GM10266 (cell line): ENCODE measurements around the gene SCN8A.

Source experiments
- DNase-seq: peaks from one replicate; pipeline ENCODE4 v3.0.0; 2012; ENCODE audit errors: extremely low spot score
- TF ChIP-seq, protein P1 (sequence below): IDR thresholded peaks from 2 replicates; pipeline ENCODE4 v1.5.1; 2012; ENCODE audit warnings: mild to moderate bottlenecking, low read depth; ENCODE audit not compliant: control insufficient read depth, insufficient read depth; ENCODE audit errors: missing control alignments

SCN8A gene

DNA sequence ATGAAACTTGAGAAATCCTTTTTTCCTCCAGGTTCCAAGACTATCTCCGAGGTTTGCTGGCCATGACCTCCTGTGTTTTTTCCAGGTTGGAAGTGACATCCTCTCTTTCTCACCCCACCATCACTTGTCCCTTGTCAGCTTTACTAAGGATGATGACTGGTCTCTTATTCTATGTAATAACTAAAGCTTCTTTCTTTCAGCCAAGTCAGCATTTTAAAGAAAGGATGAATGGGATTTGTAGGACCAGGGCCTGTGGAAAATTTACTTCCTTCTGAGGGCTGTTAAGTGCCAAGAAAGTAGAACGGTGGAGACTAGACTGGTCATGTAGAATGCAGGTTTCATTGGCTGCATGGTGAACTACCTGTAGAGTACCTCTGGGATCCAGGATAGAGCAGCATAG, 183.9 kb downstream of the SCN8A start:
- TF ChIP-seq, protein P1, sequence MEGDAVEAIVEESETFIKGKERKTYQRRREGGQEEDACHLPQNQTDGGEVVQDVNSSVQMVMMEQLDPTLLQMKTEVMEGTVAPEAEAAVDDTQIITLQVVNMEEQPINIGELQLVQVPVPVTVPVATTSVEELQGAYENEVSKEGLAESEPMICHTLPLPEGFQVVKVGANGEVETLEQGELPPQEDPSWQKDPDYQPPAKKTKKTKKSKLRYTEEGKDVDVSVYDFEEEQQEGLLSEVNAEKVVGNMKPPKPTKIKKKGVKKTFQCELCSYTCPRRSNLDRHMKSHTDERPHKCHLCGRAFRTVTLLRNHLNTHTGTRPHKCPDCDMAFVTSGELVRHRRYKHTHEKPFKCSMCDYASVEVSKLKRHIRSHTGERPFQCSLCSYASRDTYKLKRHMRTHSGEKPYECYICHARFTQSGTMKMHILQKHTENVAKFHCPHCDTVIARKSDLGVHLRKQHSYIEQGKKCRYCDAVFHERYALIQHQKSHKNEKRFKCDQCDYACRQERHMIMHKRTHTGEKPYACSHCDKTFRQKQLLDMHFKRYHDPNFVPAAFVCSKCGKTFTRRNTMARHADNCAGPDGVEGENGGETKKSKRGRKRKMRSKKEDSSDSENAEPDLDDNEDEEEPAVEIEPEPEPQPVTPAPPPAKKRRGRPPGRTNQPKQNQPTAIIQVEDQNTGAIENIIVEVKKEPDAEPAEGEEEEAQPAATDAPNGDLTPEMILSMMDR: no peak
- no peak for DNase-seq

DNA sequence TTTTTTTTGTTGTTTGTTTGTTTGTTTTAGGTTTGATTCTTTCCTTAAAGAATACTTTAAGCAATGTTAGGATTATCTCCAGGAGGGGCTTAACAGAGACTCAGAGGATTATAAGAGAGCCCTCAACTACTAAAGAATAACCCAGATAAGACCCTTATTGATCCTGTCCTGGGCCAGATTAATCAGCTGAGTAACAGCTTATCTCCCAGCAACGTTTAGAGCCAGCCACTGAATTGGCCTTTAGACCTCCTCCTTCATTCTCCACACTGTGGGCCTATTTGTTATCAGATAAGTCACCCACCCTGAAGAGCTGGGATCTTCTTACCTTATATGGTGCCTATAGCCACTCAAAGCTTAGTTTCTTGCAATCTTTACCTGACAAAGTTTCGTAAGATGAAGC, 186.4 kb downstream of the SCN8A start:
- TF ChIP-seq, protein P1: no peak
- DNase-seq: no peak

DNA sequence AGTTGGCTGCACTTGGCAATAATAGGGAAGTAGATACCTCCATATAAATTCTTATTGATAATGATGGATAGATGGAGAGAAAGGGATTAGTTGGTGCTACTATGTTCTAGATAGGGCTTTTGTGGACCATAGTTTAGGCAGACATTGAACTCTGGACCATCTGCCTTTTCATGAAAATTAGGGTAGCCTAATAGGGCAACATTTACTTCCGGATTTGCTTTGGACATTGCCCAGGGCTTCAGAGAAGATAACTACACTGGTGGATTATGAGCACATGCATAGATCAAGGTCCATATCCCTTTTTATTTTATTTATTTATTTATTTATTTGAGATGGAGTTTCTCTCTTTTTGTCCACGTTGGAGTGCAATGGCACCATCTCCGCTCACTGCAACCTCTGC, 186.9 kb downstream of the SCN8A start:
- no peak for DNase-seq
- TF ChIP-seq, protein P1: no peak

DNA sequence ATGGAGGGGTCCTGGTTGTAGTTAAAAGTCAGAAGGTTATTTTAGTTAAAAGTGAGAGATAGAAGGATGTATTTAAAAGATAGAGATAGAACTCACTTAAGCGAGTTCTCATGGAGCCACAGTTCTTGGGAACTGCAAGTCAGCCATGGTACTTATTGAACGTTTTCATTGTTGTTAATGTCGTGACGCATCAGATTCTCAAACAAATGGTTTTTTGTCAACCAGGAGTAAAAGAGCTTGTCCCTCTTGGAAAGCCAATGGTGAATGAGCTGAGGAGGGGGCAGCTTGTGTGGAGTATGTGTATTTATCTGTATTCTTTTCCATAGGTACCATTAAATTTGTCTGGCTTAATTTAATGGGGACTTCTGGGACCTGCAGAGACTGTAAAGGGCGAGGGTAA, 188.8 kb downstream of the SCN8A start:
- DNase-seq: no peak
- TF ChIP-seq, protein P1: no peak

DNA sequence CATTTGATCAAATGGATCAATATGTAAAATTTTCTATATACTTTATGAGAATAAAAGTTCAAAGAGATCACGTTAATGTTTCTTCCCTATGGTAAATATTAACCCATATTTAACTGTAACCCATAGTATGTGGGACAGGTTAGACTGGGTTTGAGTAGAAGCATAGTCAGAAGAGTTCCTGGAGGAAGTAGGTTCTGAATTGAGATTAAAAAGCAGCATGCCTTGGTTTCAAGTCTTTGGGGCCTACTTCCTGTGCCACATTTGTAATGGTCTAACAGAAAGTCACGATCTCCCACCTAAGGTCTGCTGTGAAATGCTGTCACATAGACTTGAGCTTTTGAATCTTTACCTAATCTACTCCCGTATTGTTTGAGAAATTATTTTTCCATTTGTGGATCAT, 193.7 kb downstream of the SCN8A start:
- TF ChIP-seq, protein P1: no peak
- DNase-seq: no peak

DNA sequence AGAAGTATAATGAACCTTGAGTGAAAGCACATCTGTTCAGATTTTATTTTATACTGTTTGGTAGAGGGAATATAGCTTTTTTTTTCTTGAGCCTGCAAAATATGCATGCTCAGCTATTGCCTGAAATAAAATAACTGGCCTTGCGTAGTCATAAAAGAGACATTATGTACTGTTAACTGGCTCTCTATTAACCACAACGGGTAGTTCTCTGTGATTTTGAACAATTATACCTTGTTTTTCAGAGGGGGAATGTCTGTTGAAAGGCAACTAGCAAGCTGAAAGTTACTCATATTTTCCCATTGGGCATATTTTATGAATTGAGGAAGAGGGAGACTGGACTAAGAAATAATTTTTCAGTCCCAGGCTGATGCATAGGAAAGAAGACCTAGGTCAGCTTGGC, 194.9 kb downstream of the SCN8A start:
- TF ChIP-seq, protein P1: no peak
- no peak for DNase-seq

DNA sequence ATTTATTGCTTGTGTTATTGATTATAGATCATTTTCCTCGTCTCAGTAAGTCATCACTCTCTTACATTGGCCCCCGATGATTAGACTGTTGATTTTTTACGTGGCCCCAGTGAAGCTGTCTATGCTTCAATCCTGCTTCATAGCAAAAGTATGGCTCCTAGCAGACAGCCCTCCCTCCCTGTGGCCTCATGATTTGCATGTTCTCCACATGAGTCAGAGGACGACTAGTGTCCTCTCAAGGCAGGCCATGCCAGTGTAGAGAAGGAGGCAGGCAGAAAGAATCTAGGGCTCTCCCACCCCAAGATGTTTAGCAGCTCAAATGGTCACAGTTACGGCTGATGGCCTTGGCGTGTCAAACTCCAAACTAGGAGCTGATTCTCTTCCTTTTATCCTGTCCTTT, 197.8 kb downstream of the SCN8A start:
- TF ChIP-seq, protein P1: no peak
- DNase-seq: no peak

DNA sequence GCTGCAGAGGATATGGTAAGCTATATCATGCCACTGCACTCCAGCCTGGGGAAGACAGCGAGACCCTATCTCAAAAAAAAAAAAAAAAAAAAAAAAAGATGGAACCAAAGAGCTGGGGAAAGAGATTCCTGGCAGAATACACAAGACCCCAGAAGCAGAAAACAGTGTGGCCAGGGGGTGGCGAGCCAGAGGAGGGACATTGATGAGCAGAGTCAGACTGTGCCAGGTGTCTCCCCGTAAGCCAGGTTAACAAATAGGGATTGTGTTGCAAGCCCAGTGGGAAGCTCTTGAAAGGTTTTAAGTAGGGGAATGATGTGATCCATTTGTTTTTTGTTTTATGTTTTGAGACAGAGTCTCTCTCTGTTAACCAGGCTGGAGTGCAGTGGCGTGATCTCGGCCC, 201.4 kb downstream of the SCN8A start:
- DNase-seq: no peak
- TF ChIP-seq, protein P1: no peak
